ENCODE data around the gene NMUR1.

The NMUR1 gene

DNA sequence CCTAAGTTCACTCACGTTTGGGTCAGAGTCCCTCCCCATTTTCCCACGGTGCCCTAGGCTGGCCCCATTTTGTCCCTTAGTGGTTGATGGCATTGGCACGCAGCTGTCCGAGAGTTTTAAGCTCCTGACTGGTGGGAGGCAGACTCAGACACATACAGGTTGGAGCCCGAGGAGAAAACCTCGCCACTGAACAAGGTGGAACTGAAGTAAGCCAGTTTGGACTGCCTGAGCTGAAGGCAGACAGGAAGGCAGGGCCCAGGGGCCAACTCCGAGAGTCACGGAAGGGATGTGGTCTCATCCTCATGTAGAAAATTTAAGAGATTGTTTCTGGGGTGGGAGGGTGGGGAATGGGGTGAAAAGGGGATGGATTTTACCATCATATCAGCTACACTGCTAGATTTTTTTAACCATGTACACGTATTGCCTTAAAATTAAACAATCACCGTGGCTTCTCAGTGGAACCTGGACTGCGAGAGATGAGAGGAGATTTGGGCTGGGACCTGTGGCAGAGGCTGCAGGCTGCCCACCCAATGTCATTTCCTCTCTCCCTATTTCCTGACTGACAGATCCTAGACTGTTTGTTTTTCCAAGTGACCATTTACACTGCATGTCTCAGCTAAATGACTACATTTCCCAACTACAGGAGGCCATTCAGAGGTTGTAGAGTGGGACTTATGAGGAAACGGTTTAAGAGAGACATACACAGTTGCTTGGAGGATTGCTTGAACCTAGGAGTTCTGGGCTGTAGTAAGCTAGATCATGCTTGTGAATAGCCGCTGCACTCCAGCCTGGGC is 19.4 kb upstream of the NMUR1 start:
- no peak for DNase-seq

- DNase-seq, result no peak
Measured at GRCh38 chr2:231548752-231549151, 18.5 kb upstream of the NMUR1 start.

DNA sequence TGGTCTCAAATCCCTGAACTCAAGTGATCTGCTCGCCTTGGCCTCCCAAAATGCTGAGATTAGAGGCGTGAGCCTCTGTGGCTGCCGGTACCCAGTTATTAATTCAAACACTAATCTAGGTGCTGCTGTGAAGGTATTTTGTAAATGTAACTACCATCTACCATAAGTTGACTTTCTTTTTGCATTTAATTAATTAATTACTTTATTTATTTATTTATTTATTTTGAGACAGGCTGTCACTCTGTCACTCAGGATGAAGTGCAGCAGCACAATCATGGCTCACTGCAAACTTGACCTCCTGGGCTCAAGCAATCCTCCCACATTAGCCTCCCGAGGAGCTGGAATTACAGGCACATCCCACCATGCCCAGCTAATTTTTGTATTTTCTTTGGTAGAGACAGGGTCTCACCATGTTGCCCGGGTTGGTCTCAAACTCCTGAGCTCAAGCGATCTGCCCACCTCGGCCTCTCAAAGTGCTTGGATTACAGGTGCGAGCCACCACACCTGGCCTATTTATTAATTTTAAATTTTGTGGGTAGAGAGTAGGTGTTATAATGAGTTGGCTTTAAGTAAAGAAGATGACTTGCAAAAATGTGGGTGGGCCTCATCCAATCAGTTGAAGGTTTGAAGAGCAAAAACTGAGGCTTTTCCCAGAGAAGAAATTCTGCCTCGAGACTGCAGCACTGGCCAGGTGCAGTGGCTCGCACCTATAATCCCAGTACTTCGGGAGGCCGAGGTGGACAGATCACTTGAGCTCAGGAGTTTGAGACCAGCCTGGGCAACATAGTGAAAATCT is 17.3 kb upstream of the NMUR1 start:
- no peak for DNase-seq

DNA sequence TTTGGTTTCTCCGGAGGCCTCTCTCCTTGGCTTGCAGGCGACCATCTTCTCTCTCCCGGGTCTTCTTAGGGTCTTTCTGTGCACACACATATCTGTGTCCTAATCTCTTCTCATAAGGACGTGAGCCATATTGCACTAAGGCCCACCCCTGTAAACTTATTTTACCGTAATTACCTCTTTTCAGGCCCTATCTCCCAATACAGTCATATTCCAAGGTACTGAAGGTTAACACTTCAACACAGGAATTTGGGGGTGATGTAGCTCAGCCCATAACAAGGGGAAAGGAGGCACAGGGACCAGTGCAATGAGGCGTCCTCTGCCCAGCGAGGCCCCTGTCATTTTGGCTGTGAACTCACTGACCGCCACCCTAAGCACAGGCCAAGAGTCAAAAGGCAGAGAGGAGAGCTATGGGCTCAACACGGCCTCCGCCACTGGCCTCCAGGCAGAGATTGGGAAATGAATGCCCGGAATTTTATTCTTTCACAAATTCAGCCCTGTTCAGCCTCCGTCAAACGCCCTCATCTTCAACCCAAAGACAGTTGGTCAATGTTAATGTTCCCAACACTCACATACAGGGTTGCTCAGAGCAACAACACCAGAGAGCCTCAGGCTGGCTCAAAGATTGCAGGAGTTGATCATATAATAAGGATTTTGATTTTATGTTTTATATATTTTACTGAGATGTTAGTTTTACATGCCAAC is 15.9 kb upstream of the NMUR1 start:
- DNase-seq, result no peak

- DNase-seq, result no peak
Measured at GRCh38 chr2:231545105-231545902, 15.1 kb upstream of the NMUR1 start.

DNA sequence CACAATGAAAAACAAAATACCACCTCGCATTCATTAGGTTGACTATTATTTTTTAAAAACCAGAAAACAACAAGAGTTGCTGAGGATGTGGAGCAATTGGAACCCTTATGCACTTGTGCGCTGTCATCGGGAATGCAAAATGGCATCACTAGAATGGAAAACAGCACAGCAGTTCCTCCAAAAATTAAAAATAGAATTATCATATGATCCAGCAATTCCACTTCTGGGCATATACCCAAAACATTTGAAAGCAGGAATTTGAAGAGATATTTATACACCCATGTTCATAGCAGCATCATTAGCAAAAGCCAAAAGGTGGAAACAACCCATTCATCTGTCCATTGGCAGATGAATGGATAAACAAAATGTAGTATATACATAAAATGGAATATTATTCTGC is 11.9 kb upstream of the NMUR1 start:
- no peak for DNase-seq

DNA sequence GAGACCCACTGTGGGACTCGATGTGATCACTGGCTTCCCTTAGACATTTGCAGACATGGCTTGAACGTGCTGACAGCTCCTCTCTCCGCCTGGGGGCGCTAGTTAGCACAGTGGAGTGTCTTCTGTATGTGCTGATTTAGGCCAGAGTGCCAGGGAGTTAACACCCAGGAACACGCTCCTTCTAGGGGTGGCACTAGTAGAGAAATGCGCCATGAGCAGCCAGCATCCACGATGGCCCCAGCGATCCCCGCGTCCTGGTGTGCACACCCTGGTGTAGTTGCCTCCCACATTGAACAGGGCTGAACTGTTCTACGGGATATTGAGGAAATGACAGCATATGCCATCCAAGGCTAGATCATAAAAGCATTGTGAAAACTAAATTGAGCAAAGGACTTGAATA is 11.4 kb upstream of the NMUR1 start:
- no peak for DNase-seq

DNA sequence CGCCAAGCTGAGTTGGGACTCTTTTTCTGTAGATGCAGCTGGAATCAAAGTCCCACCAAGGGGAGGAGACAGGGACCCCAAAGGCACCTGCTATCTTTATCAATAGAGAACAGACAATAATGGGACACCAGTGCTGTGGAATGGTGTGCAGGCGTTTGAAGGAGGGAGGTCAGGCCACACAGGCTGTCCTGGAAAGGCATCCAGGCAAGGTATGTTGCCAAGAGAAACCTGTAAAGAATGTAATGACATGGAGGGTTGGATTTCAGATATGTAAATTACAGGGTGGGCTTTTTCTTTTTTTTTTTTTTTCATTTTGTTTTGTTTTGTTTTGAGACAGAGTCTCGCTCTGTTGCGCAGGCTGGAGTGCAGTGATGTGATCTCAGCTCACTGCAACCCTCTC is 9.7 kb upstream of the NMUR1 start:
- no peak for DNase-seq

GRCh38 chr2:231535961-231536360 is 5.7 kb upstream of the NMUR1 start:
- no peak for DNase-seq

- DNase-seq, result no peak
Measured at GRCh38 chr2:231533777-231534125, 3.5 kb upstream of the NMUR1 start.

- no peak for DNase-seq
Measured at GRCh38 chr2:231533086-231533776, 3.0 kb upstream of the NMUR1 start.

DNA sequence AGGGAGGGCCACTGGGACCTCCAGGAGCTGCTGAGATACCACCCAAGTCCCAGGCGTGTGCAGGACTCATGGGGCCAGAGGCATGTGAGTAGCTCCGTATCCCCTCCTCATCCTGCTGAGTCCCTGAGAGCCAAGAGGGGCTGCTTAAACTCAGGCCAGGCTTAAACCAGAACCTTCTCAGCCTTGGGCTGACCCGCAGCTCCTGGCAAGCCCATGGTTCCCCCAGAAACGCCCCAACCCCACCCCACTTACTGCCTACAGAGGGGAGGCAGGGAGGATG is 2.5 kb upstream of the NMUR1 start:
- DNase-seq, result no peak

GRCh38 chr2:231531883-231532755 is 1.9 kb upstream of the NMUR1 start:
- no peak for DNase-seq

GRCh38 chr2:231531466-231531865 is 1.2 kb upstream of the NMUR1 start:
- no peak for DNase-seq

DNA sequence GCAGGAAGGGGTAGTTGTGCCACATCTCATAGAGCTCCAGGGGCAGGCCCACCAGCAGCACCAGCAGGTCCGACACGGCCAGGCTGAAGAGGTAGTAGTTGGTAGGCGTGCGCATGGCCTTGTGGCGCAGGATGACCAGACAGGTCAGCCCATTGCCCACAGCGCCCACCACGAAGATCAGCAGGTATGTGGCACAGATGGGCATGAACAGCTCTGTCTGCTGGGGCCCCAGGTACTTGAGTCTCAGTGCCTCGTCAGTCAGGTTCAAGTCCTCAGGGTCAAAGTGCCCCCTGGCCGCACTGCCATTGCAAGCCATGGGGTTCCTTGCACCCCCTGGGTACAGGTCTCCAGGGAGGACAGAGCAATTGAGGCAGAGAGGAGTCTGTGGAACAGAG is 1.6 kb downstream of the NMUR1 start:
- no peak for DNase-seq

DNA sequence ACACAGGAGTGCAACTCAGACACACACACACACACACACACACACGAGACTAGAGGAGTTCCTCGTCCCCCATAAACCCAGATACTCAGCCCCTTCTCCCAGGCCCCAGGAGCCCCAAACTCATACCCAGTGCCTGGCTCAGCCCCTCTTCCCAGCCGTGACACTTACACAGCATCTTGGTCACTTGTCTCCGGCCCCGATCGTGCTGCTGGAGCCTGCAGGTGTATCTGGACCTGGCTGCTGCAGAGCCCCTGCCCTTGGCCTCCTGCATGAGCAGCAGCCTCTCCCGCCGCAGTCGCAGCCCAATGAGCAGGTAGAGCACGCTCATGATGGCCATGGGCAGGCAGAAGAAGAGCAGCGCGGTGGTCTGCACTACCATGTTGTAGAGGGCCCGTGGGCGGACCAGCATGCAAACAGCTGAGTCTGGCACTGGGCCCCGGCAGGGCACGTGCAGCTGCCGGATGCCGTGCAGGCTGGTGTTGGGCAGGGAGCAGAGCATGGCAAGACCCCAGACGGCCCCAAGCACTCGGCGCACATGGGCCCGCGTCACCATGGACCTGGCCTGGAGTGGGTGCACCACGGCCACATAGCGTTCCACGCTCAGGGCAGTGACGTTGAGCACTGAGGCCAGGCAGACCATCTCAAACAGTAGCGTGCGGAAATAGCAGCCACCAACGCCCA is 2.1 kb downstream of the NMUR1 start:
- DNase-seq, result no peak

DNA sequence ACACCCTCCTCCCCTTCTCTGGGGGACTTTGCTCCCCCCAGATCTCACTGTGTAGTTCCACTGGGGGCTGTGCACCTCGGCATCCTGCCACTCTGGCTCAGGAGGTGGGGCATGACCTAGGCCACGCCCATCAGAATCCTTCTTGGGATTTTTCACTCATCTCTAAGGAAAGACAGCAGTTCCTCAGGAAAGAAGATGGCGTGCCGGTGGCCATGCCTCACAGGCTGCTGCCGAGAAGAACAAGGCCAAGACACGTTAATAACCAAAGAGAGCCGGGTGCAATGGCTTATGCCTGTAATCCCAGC is 3.2 kb downstream of the NMUR1 start:
- DNase-seq, result no peak

DNA sequence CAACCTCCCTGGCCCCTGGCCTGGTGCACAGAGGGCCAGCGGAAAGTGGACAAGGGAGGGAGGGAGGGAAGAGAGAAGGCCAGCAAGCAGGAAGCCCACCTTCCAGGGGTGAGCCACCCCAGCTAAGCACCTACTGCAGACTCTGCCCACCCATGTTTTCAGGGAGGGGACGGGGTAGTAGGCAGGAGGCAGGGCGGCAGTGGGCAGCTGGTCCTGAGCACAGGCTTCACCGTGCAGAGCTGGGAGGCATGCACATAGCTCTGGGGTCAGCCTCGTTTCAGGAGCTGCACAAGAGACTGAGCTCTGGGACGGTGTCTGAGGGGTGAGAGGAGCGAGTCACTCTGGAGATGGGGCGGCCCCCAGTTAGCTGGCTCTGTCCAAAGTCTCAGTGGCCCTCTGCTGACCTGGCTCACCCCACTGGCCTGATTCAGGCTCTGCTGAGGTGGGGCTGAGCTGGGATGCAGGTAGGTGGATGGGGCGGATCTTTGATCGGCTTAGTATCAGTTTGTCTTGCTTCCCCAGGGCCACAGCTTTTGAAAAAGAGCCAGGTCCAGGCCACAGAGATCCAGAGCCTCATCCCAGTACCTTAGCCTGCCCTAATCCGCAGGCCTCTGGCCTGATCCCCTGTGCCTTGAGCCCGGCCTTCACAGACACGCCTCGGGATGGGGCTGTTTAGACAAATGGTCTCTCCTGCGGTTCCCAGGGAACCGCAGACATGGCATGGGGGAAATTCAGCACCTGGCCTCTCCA is 3.7 kb downstream of the NMUR1 start:
- DNase-seq, result no peak

DNA sequence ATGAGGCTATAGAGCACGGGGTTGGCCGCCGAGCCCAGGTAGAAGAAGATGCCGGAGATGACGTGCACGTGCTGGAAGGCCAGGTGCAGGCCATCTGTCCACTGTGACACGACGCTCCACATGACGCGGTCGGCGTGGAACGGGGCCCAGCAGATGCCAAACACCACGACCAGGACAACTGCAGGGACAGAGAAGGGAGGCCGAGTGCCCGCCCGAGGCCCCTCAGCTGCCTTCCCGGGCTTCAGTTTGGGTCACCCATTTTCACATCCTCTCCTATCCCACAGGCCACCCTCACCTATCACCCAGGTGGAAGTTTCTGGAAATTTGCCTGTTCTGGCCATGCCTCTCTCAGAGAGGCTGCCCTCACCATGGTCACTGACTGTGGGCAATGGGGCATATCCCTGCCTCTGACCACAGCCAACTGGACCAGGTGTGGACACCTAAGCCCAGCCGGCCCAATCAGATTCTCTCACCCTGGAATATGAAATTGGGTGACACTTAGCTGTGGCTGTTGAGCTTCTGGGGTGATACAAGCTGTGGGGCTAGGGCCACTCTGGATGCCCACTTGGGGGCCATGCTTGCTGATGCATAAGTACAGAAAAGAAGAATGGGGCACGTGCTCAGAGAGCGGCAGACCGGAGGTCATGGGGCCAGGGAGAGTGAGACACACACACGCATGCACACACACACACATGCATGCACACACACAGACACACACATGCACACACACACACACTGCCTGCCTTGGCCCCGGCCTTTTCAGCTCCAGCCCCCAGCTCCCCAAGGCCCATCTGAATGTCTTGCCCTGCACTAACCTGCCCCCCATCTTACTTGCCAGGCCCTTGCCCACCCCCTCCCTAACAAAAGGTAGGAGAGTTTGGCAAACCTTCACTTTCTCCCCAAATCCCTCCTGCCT is 4.7 kb downstream of the NMUR1 start:
- no peak for DNase-seq
